Stimulated activated CD8-positive, alpha-beta memory T cell treated with anti-CD3 and anti-CD28 coated beads, Interleukin-4, amount 100 ng/mL, for 1 hour (primary cell): ENCODE results near the gene PDCD1.
"Not testable (repeated sequence)": the region's sequence is repeated elsewhere in the genome, so short reads cannot be mapped to it uniquely, and the experiment has no call there.

ENCODE experiments used
- DNase-seq, 2 donors: peaks; one replicate each; pipeline ENCODE4 v3.0.0-alpha.2; 2020; ENCODE audit warnings: low read depth in 2 of 2, low spot score in 1 of 2

Gene PDCD1

GRCh38 chr2:241858206-241859016 is at the start of gene PDCD1:
Gene PDCD1 (minus strand): TSS chr2:241858894. CDS start chr2:241858838, 56 bp downstream.
- no peak for DNase-seq

- not testable (repeated sequence) for DNase-seq
These were observed 49.1 kb upstream of the PDCD1 start for GRCh38 chr2:241907831-241908230.

- DNase-seq = no peak
These were observed 48.3 kb upstream of the PDCD1 start for GRCh38 chr2:241906826-241907570.

- DNase-seq = not testable (repeated sequence)
These were observed 47.7 kb upstream of the PDCD1 start for GRCh38 chr2:241906378-241906770.

GRCh38 chr2:241905716-241906377 is 47.2 kb upstream of the PDCD1 start:
- DNase-seq = no peak

GRCh38 chr2:241904791-241905710 is 46.4 kb upstream of the PDCD1 start:
- DNase-seq = no peak

- no peak for DNase-seq
These were observed 45.5 kb upstream of the PDCD1 start for GRCh38 chr2:241904011-241904718.

GRCh38 chr2:241903121-241904010 is 44.7 kb upstream of the PDCD1 start:
- no peak for DNase-seq

GRCh38 chr2:241902357-241902991 is 43.8 kb upstream of the PDCD1 start:
- DNase-seq = no peak

- no peak for DNase-seq
These were observed 43.0 kb upstream of the PDCD1 start for GRCh38 chr2:241901500-241902351.

- DNase-seq = no peak
These were observed 42.3 kb upstream of the PDCD1 start for GRCh38 chr2:241901018-241901380.

- no peak for DNase-seq
These were observed 41.7 kb upstream of the PDCD1 start for GRCh38 chr2:241900251-241901017.

GRCh38 chr2:241898463-241899270 is 40.0 kb upstream of the PDCD1 start:
- DNase-seq = no peak

GRCh38 chr2:241897231-241897916 is 38.7 kb upstream of the PDCD1 start:
- DNase-seq = no peak

GRCh38 chr2:241896746-241897201 is 38.1 kb upstream of the PDCD1 start:
- no peak for DNase-seq
